BE2C (cell line): ENCODE results near the gene HOXC4.

Experiments used
- DNase-seq: peaks from one replicate; pipeline ENCODE4 v3.0.0-alpha.2; 2020
- H3K27me3 ChIP-seq: fragments of 250-450 bp; sonication (Bioruptor Pico); 2 replicates; pipeline ENCODE4 v1.5.1; 2020; ENCODE audit warnings: mild to moderate bottlenecking
- H3K36me3 ChIP-seq: fragments of 250-450 bp; sonication (Bioruptor Pico); 2 replicates; pipeline ENCODE4 v1.5.1; 2020; ENCODE audit warnings: mild to moderate bottlenecking
- H3K4me1 ChIP-seq: fragments of 250-450 bp; sonication (Bioruptor Pico); 2 replicates; pipeline ENCODE4 v1.5.1; 2020
- H3K4me3 ChIP-seq: 2 replicates; pipeline ENCODE4 v1.5.1; 2011; ENCODE audit warnings: low read depth, low read length
- H3K9me3 ChIP-seq: fragments of 250-450 bp; sonication (Bioruptor Pico); 2 replicates; pipeline ENCODE4 v1.5.1; 2020
- CTCF ChIP-seq: IDR thresholded peaks from 2 replicates; pipeline ENCODE4 v1.5.1; 2012; ENCODE audit warnings: mild to moderate bottlenecking, low read depth, low read length

Gene HOXC4

GRCh38 chr12:54010972-54011664, 42.5 kb upstream of the HOXC4 start:
- H3K36me3 ChIP-seq: no peaks in the 10 kb centered on the region
- no peaks in the 10 kb centered on the region for H3K27me3 ChIP-seq
- peak overlapping the region; percentile 96; the same call in 1 of the 2 replicates for H3K4me3 ChIP-seq
- peaks cover 19% of the 10 kb centered on the region for H3K4me1 ChIP-seq
- no peak for DNase-seq
- H3K9me3 ChIP-seq: no peaks in the 10 kb centered on the region
- TF ChIP-seq CTCF: no peak

GRCh38 chr12:54011665-54012532, 41.7 kb upstream of the HOXC4 start:
- no peak overlapping the region for H3K4me3 ChIP-seq
- peaks cover 17% of the 10 kb centered on the region for H3K4me1 ChIP-seq
- no peaks in the 10 kb centered on the region for H3K36me3 ChIP-seq
- TF ChIP-seq CTCF: no peak
- H3K27me3 ChIP-seq: no peaks in the 10 kb centered on the region
- no peak for DNase-seq
- no peaks in the 10 kb centered on the region for H3K9me3 ChIP-seq

- Histone ChIP-seq H3K9me3 (no peaks in the 10 kb centered on the region), H3K4me1 (peaks cover 14% of the 10 kb centered on the region), H3K27me3 (no peaks in the 10 kb centered on the region), H3K36me3 (no peaks in the 10 kb centered on the region), H3K4me3 (no peak overlapping the region)
- no peak for DNase-seq
- TF ChIP-seq CTCF: peak; percentile 41
These were observed 40.8 kb upstream of the HOXC4 start for GRCh38 chr12:54012631-54013409.

- Histone ChIP-seq H3K27me3 (no peaks in the 10 kb centered on the region), H3K4me3 (no peak overlapping the region), H3K36me3 (no peaks in the 10 kb centered on the region), H3K4me1 (peaks cover 8% of the 10 kb centered on the region), H3K9me3 (no peaks in the 10 kb centered on the region)
- no peak for DNase-seq
- no peak for TF ChIP-seq CTCF
These were observed 39.1 kb upstream of the HOXC4 start for GRCh38 chr12:54014377-54015017.

- H3K9me3 ChIP-seq: no peaks in the 10 kb centered on the region
- H3K4me1 ChIP-seq: peaks cover 11% of the 10 kb centered on the region
- H3K27me3 ChIP-seq: no peaks in the 10 kb centered on the region
- no peak for DNase-seq
- no peaks in the 10 kb centered on the region for H3K36me3 ChIP-seq
- H3K4me3 ChIP-seq: peak overlapping the region; percentile 80; the same call in 1 of the 2 replicates
- no peak for TF ChIP-seq CTCF
These were observed 38.4 kb upstream of the HOXC4 start for GRCh38 chr12:54015018-54015931.
